ENCODE results near the gene FOXN3. TPM values are rescaled to one million over a fixed set of nuclear protein-coding genes. Genes with fewer than 3 reads are reported as not detected.

Gene FOXN3
- total RNA-seq, 2 experiments from 2014 or later: 124 to 127 TPM

DNA sequence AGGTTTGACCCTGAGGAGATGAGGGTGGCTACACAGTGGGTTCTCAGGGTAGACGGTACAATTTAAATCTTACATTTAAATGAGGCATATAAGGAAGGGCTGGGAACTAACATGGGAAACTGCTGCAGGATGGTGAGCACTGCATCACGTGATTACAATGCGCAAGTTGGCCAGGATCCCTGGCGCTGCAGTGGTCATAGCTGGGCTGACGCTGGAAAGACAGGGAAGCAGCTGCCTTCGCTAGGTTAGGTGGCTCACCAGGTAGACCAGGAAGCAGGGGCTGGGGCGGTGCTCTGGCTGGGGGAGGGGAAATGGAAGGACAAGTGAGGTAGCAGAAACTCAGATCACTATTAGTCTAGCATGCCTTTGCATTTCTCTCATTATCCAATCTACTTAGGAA, 149.9 kb downstream of the FOXN3 start:
- H3K4me1 Mint-ChIP-seq (ENCODE audit: low read depth): peaks cover 83% of the 10 kb centered on the region
- CTCF ChIA-PET: no interaction called here
- TF ChIP-seq, protein P1, sequence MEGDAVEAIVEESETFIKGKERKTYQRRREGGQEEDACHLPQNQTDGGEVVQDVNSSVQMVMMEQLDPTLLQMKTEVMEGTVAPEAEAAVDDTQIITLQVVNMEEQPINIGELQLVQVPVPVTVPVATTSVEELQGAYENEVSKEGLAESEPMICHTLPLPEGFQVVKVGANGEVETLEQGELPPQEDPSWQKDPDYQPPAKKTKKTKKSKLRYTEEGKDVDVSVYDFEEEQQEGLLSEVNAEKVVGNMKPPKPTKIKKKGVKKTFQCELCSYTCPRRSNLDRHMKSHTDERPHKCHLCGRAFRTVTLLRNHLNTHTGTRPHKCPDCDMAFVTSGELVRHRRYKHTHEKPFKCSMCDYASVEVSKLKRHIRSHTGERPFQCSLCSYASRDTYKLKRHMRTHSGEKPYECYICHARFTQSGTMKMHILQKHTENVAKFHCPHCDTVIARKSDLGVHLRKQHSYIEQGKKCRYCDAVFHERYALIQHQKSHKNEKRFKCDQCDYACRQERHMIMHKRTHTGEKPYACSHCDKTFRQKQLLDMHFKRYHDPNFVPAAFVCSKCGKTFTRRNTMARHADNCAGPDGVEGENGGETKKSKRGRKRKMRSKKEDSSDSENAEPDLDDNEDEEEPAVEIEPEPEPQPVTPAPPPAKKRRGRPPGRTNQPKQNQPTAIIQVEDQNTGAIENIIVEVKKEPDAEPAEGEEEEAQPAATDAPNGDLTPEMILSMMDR (IDR thresholded peaks at IDR 0.05): no peak
- H3K36me3 ChIP-seq (ENCODE audit: insufficient read depth, low read length): peaks cover 4% of the 10 kb centered on the region
- H3K27ac ChIP-seq (ENCODE audit: low read depth in 1 of 2, low read length in 2 of 2): no peak overlapping the region
- H3K27ac Mint-ChIP-seq: no peak overlapping the region
- intact Hi-C loops (cut with DNase I, micrococcal nuclease): no loop called here
- H3K4me1 ChIP-seq (ENCODE audit: insufficient read depth, low read length): peaks cover 7% of the 10 kb centered on the region
- ATAC-seq (ENCODE audit: poor library complexity) (no peak), DNase-seq (no peak)
- no peaks in the 10 kb centered on the region for H3K27me3 ChIP-seq (ENCODE audit: control insufficient read depth in 1 of 2, insufficient read depth in 2 of 2, low read length in 2 of 2)
- H3K9me3 Mint-ChIP-seq: no peaks in the 10 kb centered on the region
- H3K4me3 Mint-ChIP-seq: no peak overlapping the region
- POLR2A ChIA-PET: no interaction called here
- peaks cover 38% of the 10 kb centered on the region for H3K36me3 Mint-ChIP-seq (ENCODE audit: low read depth)
- no peak overlapping the region for H3K4me3 ChIP-seq (ENCODE audit: low read length)
- H3K27me3 Mint-ChIP-seq: no peaks in the 10 kb centered on the region
- H3K9me3 ChIP-seq (ENCODE audit: control insufficient read depth in 1 of 2, insufficient read depth in 1 of 2, low read length in 2 of 2): no peaks in the 10 kb centered on the region

DNA sequence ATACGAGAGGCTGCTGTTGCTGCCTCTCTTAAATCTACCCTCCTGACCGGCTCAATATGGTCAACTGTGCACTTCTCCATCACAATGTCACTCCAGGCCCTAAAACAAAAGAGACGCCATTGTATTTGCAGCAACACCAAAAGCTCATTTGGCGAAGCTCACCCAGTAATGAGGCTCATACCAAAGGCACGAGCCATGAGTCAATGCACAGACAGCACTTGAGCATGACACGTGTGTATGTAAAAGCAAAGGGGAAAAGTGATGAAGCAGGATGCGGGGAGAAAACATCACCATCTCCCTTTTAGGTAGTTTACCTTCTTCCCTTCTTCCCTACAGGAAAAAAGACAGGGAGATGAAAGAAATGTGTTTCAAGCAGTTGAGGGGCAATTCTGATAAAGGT, 150.3 kb downstream of the FOXN3 start:
- peaks cover 82% of the 10 kb centered on the region for H3K4me1 Mint-ChIP-seq (ENCODE audit: low read depth)
- CTCF ChIA-PET: no interaction called here

DNA sequence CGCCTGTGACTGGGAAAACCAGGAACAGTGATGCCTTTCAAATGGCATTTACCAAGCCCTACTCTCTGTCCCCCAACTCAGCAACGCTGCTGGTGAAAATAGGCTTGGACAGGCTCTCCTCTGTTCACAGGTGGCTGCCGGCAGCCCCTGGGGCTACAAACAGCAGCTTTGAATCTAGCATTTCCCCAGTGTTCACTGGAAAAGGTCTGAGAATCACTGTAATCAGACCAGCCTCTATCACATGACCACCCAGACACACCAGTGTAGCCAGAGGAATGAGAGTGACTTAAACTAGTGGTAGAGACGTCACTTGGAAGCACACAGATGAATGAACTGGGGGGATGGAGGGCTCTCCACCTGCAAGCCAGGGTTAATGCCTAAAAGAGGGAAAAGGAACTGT, 151.8 kb downstream of the FOXN3 start:
- no peaks in the 10 kb centered on the region for H3K27me3 ChIP-seq (ENCODE audit: control insufficient read depth in 1 of 2, insufficient read depth in 2 of 2, low read length in 2 of 2)
- no peak overlapping the region for H3K27ac ChIP-seq (ENCODE audit: low read depth in 1 of 2, low read length in 2 of 2)
- peaks cover 4% of the 10 kb centered on the region for H3K36me3 ChIP-seq (ENCODE audit: insufficient read depth, low read length)
- H3K27me3 Mint-ChIP-seq: no peaks in the 10 kb centered on the region
- H3K4me1 ChIP-seq (ENCODE audit: insufficient read depth, low read length): peaks cover 4% of the 10 kb centered on the region
- CTCF ChIA-PET: no interaction called here
- no peak overlapping the region for H3K4me3 ChIP-seq (ENCODE audit: low read length)
- ATAC-seq (ENCODE audit: poor library complexity) (no peak), DNase-seq (no peak)
- no peak overlapping the region for H3K4me3 Mint-ChIP-seq
- intact Hi-C loops (cut with DNase I, micrococcal nuclease): no loop called here
- H3K27ac Mint-ChIP-seq: peak overlapping the region; percentile 29
- H3K4me1 Mint-ChIP-seq (ENCODE audit: low read depth): peaks cover 69% of the 10 kb centered on the region
- TF ChIP-seq, protein P1 (IDR thresholded peaks at IDR 0.05): no peak
- no peaks in the 10 kb centered on the region for H3K9me3 Mint-ChIP-seq
- H3K36me3 Mint-ChIP-seq (ENCODE audit: low read depth): peaks cover 39% of the 10 kb centered on the region
- POLR2A ChIA-PET: no interaction called here
- H3K9me3 ChIP-seq (ENCODE audit: control insufficient read depth in 1 of 2, insufficient read depth in 1 of 2, low read length in 2 of 2): no peaks in the 10 kb centered on the region

More for the DNA sequence above, 150.3 kb downstream of the FOXN3 start:
- H3K4me1 ChIP-seq (ENCODE audit: insufficient read depth, low read length): peaks cover 7% of the 10 kb centered on the region
- H3K27me3 ChIP-seq (ENCODE audit: control insufficient read depth in 1 of 2, insufficient read depth in 2 of 2, low read length in 2 of 2): no peaks in the 10 kb centered on the region
- H3K4me3 ChIP-seq (ENCODE audit: low read length): no peak overlapping the region
- peaks cover 4% of the 10 kb centered on the region for H3K36me3 ChIP-seq (ENCODE audit: insufficient read depth, low read length)
- no peaks in the 10 kb centered on the region for H3K9me3 Mint-ChIP-seq
- peaks cover 39% of the 10 kb centered on the region for H3K36me3 Mint-ChIP-seq (ENCODE audit: low read depth)
- no peak overlapping the region for H3K4me3 Mint-ChIP-seq
- POLR2A ChIA-PET: no interaction called here
- no peak for DNase-seq
- TF ChIP-seq, protein P1 (IDR thresholded peaks at IDR 0.05): no peak
- no peaks in the 10 kb centered on the region for H3K27me3 Mint-ChIP-seq
- ATAC-seq (ENCODE audit: poor library complexity): no peak
- H3K9me3 ChIP-seq (ENCODE audit: control insufficient read depth in 1 of 2, insufficient read depth in 1 of 2, low read length in 2 of 2): no peaks in the 10 kb centered on the region
- no peak overlapping the region for H3K27ac ChIP-seq (ENCODE audit: low read depth in 1 of 2, low read length in 2 of 2)
- H3K27ac Mint-ChIP-seq: no peak overlapping the region
- intact Hi-C loops (cut with DNase I, micrococcal nuclease): no loop called here
